Activated gamma-delta T cell treated with Interleukin-2 at 50 U/mL for 16 hours (primary cell): ENCODE results near the gene NOP16.

Experiments used
- DNase-seq: peaks from one replicate; pipeline ENCODE4 v3.0.0-alpha.2; 2020

The NOP16 gene

DNA sequence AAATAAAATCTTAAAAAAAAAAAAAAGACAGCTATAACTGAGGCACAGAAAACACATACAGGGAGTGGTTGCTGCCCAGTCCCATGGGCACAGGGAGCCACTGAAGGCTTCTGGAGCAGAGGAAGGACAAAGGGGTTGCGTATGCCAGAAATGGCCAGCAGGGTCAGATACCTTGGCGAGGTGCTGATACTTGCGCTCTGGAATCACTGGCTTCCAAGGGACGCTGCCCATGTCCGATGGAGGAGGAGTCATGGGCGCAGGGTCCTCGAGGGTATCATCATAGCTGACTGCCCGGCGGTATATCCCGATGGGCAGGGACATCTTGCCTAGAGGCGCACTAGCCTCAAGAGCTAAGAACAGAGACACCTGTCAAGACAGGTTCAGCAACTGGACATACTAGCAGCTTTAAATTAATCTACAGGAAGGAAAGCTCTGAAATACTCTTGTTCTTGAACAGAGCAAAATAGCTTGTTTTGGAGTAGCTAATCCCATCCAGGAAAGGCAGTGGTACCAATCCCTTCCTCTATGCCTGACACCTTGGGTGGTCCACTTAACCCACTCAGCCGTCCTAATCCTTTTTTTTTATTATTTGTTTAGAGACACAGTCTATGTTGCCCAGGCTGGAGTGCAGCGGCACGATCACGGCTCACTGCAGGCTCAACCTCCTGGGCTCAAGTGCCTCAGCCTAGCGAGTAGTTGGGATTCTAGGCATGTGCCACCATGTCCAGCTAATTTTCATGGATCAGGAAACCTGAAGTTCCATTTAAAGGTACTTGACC lies 32.8 kb downstream of the NOP16 start:
- DNase-seq = no peak

DNA sequence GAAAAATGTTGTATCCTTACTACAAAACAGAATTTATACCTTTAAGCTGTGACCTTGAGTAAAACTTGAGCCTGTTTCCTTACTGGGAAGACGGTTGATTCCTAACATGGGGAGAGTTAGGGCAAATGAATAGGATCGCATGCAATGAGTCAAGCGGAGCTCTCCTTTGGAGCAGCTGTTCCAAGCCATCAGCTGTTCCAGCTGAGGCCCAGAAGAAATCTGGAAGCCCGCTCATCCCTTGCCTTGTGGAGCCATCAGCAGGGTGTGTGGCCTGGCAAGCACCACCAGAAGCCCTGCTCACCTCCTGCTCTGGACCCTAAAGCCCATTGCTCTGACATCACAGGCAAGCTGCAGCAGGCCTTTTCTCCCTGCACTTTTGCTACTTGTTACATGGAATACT lies 34.9 kb downstream of the NOP16 start:
- no peak for DNase-seq

DNA sequence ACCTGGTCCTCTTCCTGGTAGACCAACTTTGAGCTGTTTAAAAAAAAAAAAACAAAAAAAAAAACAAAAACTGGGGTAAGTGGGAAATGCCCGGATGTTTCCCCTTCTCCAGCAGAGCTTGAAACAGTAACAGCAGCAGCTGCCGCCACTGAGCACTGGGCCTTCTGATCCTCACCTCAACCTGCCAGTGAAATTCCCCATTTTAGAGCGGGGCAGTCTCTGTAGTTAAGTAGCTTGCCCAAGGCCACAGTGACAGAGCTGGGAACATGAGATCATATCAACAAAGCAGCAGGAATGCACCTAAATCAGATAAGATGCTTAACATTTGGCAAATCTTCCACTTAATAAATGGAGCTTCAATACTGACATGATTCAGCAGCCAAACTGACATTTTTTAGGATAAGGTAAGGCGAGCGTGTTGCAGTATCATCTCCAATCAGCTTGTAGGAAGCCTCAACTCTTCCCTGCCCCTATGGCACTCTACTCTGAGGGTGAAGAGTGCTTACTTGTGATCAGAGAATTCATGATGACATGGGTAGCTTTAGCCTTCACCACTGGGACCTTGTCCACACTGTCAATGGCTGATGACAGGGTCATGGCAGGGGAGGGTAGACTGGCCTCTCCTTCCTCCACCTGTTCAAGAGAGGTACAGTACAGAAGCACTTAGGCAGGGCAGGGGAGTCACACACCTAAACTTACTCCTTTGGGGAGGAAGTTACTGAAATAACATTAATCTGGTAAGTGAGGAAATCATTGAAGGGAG lies 36.1 kb downstream of the NOP16 start:
- DNase-seq = no peak

DNA sequence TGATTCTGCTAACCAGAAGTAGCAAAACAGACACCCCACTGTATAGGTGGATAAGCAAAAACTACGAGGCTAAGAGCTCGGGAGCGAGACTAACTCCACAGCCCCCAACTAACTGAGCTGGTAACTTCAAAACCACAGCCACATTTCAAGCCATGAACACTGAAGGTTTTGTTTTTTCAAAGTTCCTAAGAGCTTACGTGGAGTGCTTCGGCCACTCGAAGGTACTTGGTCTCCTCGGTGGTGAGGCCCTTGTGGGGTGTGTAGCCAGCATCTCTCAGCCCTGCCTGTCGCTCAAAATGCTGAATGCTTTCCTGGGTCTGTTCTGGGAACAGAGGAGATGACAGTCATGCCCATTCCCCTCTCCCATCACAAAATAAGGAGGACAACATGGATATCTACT lies 38.0 kb downstream of the NOP16 start:
- no peak for DNase-seq

DNA sequence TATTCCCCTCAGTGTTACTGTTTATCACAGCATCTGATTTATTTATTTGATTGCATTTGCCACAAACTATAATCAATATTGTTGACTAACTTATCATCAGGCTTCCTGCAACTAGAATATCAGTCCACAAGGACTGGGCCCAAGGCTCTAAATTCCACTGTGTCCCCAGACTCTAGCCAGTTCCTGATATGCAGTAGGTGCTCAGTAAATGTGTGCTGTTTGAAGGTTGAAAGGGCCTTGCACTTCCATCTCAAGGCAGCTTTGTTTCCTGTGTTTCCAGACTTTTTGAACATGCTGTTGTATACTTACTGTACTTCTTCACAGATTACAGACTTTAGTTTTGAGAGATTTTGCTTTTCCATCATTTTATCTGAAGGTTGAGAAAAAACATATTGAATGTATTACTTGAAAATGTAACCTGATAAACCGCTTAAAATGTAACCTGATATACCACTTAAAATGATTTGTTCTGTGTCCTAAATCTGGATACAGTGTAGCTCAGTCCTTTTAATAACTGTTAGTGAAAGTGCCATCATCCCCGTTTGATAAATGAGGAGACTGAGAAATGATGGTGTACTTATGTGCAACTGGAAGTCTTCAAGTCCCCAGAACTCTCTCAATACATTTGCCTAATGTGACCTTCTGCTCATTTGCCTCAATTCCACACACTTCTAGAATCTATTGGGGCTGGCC lies 45.5 kb downstream of the NOP16 start:
- DNase-seq = no peak

DNA sequence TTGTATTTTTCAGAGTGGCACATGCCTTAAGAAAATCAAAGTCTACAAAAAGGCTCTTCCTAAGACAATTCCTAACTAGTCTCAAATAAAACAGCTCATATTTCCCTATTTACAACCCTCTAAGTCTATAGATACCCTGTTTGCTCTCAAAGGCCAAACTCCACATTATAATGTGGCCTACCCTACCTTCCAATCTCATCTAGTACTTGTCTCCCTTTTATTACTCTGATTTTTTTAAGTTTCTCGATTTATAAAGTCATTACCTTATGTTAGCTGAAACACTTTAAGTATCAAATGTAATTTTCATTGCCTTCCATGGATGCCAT lies 46.3 kb downstream of the NOP16 start:
- DNase-seq = no peak

DNA sequence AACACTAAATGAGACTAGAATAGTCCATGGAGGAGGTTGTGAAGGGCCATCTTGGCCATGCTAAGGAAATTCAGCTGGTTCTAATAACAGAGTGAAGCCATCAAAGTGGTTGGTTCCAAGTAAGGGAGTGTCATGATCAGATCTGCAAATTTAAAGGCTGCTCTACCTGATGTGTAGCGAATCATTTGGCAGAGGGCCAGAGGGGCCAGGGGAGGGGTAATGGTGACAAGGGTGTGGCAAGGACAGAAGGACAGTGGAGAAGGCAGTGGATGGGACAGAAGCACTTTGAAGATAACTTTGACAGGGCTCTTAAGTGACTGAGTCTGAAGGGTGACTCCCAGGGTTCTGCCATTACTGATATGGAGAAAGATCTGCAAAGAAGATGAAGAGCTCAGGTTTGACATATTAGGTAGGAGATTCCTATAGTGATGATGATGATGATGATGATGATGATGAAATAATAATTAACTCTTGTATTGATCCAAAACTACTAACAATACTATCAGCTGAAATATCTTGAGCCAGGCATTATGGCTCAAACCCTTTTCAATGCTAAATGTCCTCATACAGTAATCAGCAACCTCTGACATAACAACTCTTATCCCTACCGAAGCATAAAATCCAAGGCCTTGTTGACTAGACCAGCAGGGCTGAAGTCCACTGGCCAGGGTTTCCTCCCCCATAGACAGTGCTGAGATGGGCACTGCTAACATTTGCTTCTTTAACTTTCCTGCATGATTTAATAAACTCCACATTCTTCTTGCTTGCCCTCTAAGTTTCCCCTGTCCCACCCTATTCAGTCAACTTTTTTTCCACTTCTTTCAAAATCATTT lies 46.9 kb downstream of the NOP16 start:
- DNase-seq = no peak

DNA sequence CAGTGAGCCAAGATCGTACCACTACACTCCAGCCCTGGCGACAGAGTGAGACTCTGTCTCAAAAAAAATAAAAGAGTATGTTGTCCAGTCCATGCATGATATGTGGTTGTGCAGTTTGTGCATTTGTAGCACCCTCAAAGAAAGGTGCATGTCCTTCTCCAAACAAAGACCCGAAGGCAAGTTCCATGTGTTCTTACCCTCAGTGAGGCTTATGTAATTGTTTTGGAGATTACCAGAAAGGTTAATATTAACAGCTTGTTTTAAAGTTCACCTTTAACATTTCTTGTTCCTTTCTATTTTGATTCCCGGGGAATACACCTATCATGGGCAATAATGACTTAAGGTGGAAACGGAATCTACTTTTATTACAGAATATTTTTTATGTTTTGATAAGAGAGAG lies 49.1 kb downstream of the NOP16 start:
- no peak for DNase-seq

DNA sequence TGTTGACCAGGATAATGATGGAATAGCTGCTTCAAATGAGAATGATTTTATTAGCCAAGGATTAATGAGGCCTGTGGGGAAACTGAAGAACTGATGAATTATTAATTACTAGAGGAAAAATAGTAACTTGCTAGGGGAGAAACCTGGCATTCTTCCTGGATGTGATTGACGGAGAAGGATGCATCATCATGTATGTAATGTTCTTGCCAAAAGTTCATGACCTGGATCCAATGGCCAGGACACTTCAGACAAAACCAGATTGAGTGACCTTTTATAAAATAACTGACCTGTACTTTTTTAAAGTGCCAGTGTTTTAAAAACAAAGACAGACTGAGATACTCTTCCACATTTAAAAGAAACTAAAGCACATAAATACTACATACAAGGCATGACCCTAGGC lies 50.5 kb downstream of the NOP16 start:
- no peak for DNase-seq

DNA sequence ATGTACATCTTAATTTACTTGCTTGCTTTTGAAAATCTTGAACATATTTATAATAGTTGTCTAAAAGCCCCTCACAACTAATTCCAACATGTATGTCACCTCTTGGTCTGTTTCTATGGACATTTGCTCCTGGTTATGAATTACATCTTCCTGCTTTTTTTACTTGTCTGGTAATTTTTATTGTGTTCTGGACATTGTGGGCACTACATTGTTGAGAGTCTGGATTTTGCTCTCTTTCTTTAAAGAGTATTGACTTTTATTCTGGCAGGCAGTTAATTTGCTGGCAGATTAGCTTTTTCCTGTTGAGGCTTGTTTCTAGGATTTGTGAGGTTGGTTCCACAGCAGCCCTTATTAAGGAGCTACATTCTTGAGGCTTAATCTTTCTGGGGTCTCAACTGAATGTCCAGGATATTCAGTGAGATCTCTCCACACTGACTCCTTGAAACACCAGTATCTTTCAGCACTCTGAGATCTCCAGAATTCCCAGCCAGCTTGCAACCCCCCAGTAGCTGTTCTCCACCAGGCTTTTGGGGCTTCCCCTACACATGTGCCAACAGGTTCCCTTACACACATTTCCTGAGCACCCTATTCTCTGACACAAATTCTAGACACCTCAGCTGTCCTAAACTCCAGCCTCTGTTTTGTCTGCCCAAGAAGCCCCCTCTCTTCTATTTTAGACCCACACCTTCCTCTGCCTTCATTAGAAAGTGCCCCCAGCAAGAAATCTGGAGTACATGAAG lies 54.2 kb downstream of the NOP16 start:
- no peak for DNase-seq
